Right atrium auricular region (tissue), 2 donors: Measurements from ENCODE around the gene NTMT2. TPM values are rescaled to one million over a fixed set of nuclear protein-coding genes. Genes with fewer than 3 reads are reported as not detected.

ENCODE experiments used
- DNase-seq: peaks from one replicate; pipeline ENCODE4 v3.0.0-alpha.2; 2019; ENCODE audit warnings: low spot score
- H3K27ac ChIP-seq, 2 donors: fragments of 200-600 bp; sonication (generic); 1 replicate in 1 of 2; 2 replicates in 1 of 2; pipeline ENCODE4 v1.5.1; 2016 to 2019
- H3K27me3 ChIP-seq, 2 donors: fragments of 200-600 bp; sonication (generic); one replicate each; pipeline versions ENCODE4 v1.5.1 to v1.6.0; 2017 to 2019
- H3K36me3 ChIP-seq: fragments of 200-600 bp; sonication (generic); one replicate; pipeline ENCODE4 v1.5.1; 2016
- H3K4me1 ChIP-seq, 2 donors: fragments of 200-600 bp; sonication (generic); one replicate each; pipeline versions ENCODE4 v1.5.1 to v1.6.0; 2017 to 2019
- H3K4me3 ChIP-seq, 2 donors: fragments of 200-600 bp; sonication (generic); 1 replicate in 1 of 2; 2 replicates in 1 of 2; pipeline ENCODE4 v1.5.1; 2017 to 2019; ENCODE audit warnings: mild to moderate bottlenecking in 1 of 2, moderate library complexity in 1 of 2
- H3K9me3 ChIP-seq, 2 donors: fragments of 200-600 bp; sonication (generic); one replicate each; pipeline ENCODE4 v1.5.1; 2019
- CTCF ChIP-seq, 2 donors: fragments of 200-600 bp; sonication (generic); IDR thresholded peaks; one replicate each; pipeline ENCODE4 v1.5.1; 2019; ENCODE audit warnings: antibody characterized with exemption in 2 of 2
- total RNA-seq, 2 donors: library from RNA; depleted of rRNA; stranded (reverse); fragments of >200 nt; gene quantifications; one replicate each; pipeline ENCODE4 v1.1.0, GENCODE V29; 2016

The NTMT2 gene
- total RNA-seq, 2 donors from 2014 or later = 1.9 TPM; not detected in 1

GRCh38 chr1:170134521-170134920, 11.2 kb upstream of the NTMT2 start:
- H3K27me3 ChIP-seq = no peaks in the 10 kb centered on the region
- no peaks in the 10 kb centered on the region for H3K36me3 ChIP-seq
- no peak for TF ChIP-seq CTCF (IDR thresholded peaks at IDR 0.05)
- H3K27ac ChIP-seq = no peak overlapping the region
- H3K4me3 ChIP-seq = no peak overlapping the region
- H3K9me3 ChIP-seq = no peaks in the 10 kb centered on the region
- DNase-seq = no peak
- H3K4me1 ChIP-seq = peaks cover 0 to 3% of the 10 kb centered on the region in 2 donors

GRCh38 chr1:170140371-170140770, 5.4 kb upstream of the NTMT2 start:
- no peaks in the 10 kb centered on the region for H3K9me3 ChIP-seq
- no peaks in the 10 kb centered on the region for H3K36me3 ChIP-seq
- no peak for DNase-seq
- no peaks in the 10 kb centered on the region for H3K27me3 ChIP-seq
- no peaks in the 10 kb centered on the region for H3K4me1 ChIP-seq
- H3K4me3 ChIP-seq = no peak overlapping the region
- H3K27ac ChIP-seq = no peak overlapping the region
- TF ChIP-seq CTCF (IDR thresholded peaks at IDR 0.05) = no peak

GRCh38 chr1:170145061-170145460, 698 bp upstream of the NTMT2 start:
- Histone ChIP-seq H3K4me3 (no peak overlapping the region), H3K9me3 (no peaks in the 10 kb centered on the region), H3K36me3 (no peaks in the 10 kb centered on the region), H3K27me3 (no peaks in the 10 kb centered on the region), H3K4me1 (peaks cover 0 to 9% of the 10 kb centered on the region in 2 donors), H3K27ac (peak overlapping the region in 1 of 2 donors; percentile 92)
- TF ChIP-seq CTCF (IDR thresholded peaks at IDR 0.05) = no peak
- DNase-seq = no peak

GRCh38 chr1:170146720-170147263, 1.0 kb downstream of the NTMT2 start:
- no peaks in the 10 kb centered on the region for H3K36me3 ChIP-seq
- peaks cover 0 to 10% of the 10 kb centered on the region in 2 donors for H3K4me1 ChIP-seq
- peak overlapping the region; percentile 65 to 92 for H3K27ac ChIP-seq
- no peak for DNase-seq
- H3K9me3 ChIP-seq = no peaks in the 10 kb centered on the region
- no peaks in the 10 kb centered on the region for H3K27me3 ChIP-seq
- peak overlapping the region; percentile 27 to 35 for H3K4me3 ChIP-seq
- TF ChIP-seq CTCF (IDR thresholded peaks at IDR 0.05) = no peak

- H3K4me1 ChIP-seq = peaks cover 0 to 10% of the 10 kb centered on the region in 2 donors
- H3K27ac ChIP-seq = no peak overlapping the region
- DNase-seq = no peak
- H3K9me3 ChIP-seq = peaks cover 0 to 11% of the 10 kb centered on the region in 2 donors
- no peaks in the 10 kb centered on the region for H3K36me3 ChIP-seq
- no peak for TF ChIP-seq CTCF (IDR thresholded peaks at IDR 0.05)
- no peak overlapping the region for H3K4me3 ChIP-seq
- no peaks in the 10 kb centered on the region for H3K27me3 ChIP-seq
These were observed 3.5 kb downstream of the NTMT2 start for GRCh38 chr1:170149241-170149640.

- TF ChIP-seq CTCF (IDR thresholded peaks at IDR 0.05) = no peak
- peaks cover 0 to 10% of the 10 kb centered on the region in 2 donors for H3K4me1 ChIP-seq
- H3K27me3 ChIP-seq = no peaks in the 10 kb centered on the region
- peaks cover 0 to 11% of the 10 kb centered on the region in 2 donors for H3K9me3 ChIP-seq
- no peak for DNase-seq
- no peak overlapping the region for H3K27ac ChIP-seq
- no peak overlapping the region for H3K4me3 ChIP-seq
- no peaks in the 10 kb centered on the region for H3K36me3 ChIP-seq
These were observed 4.3 kb downstream of the NTMT2 start for GRCh38 chr1:170150016-170150415.
